GM23248 (cell line): ENCODE data around the gene AGAP1.

Experiments used
- EZH2 ChIP-seq: fragments of 200-600 bp; sonication (generic); IDR thresholded peaks from 2 replicates; pipeline ENCODE4 v1.6.1; 2018; ENCODE audit warnings: antibody characterized with exemption, mild to moderate bottlenecking; ENCODE audit not compliant: insufficient read depth, poor library complexity, severe bottlenecking
- EZH2phosphoT487 ChIP-seq: fragments of 200-600 bp; sonication (generic); IDR thresholded peaks from 2 replicates; pipeline ENCODE4 v1.6.1; 2018; ENCODE audit warnings: antibody characterized with exemption, moderate library complexity, mild to moderate bottlenecking, low read depth; ENCODE audit not compliant: insufficient read depth

GRCh38 chr2:235634435-235635158 lies 140.8 kb downstream of the AGAP1 start:
- TF ChIP-seq EZH2 (no peak), EZH2phosphoT487 (no peak)
